Bronchial epithelial cell (primary cell): Measurements from ENCODE around the gene C5. TPM values are rescaled to one million over a fixed set of nuclear protein-coding genes. Genes with fewer than 3 reads are reported as not detected.

Source experiments
- DNase-seq: peaks from one replicate; pipeline ENCODE4 v3.0.0-alpha.2; 2010; ENCODE audit warnings: low read depth
- FAIRE-seq: peaks from 2 replicates; lab custom pipeline; 2011; peaks lifted over from hg19 to GRCh38; lab: Jason Lieb, UNC
- H3K27me3 ChIP-seq: 2 replicates; pipeline ENCODE4 v1.5.1; 2011; ENCODE audit warnings: low read length; ENCODE audit not compliant: control insufficient read depth, insufficient read depth
- H3K36me3 ChIP-seq: 2 replicates; pipeline ENCODE4 v1.5.1; 2011; ENCODE audit warnings: low read length; ENCODE audit not compliant: control insufficient read depth, insufficient read depth
- H3K4me3 ChIP-seq: 2 replicates; pipeline ENCODE4 v1.5.1; 2011; ENCODE audit warnings: mild to moderate bottlenecking, low read depth, low read length, control low read depth
- CTCF ChIP-seq: IDR thresholded peaks from 2 replicates; pipeline ENCODE4 v1.5.1; 2011; ENCODE audit warnings: mild to moderate bottlenecking, moderate library complexity, low read length, control low read depth, inconsistent platforms; ENCODE audit not compliant: insufficient read depth, severe bottlenecking
- total RNA-seq: library from RNA; depleted of rRNA; stranded (reverse); fragments of >200 nt; gene quantifications from 2 replicates; pipeline ENCODE4 v1.2.1, GENCODE V29; 2014

Gene C5
- total RNA-seq, 1 donor from 2014 or later = 1.3 TPM

DNA sequence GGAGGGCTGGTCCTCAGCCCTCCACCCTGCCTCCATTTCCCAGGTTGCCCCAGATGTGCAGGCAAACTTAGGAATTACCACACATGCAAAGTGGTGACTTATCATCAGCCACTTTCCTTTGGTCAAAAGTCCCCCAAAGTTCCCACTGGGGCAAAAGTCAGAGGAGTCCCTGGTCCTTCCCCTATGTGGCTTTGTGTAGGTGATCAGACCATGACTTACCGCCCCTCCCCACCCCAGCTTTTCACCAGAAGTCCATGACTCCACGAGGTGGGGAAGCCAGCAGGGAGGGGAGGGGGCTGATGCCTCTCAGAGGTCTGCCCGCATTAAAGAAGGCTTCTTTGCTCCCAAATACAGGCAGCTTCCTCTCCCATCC, 129.3 kb downstream of the C5 start:
- no peak for TF ChIP-seq CTCF
- no peak for DNase-seq
- Histone ChIP-seq H3K27me3 (no peaks in the 10 kb centered on the region), H3K36me3 (no peaks in the 10 kb centered on the region), H3K4me3 (no peak overlapping the region)
- no peak for FAIRE-seq

- DNase-seq = no peak
Observed at GRCh38 chr9:120919843-120920805, 130.0 kb downstream of the C5 start.

GRCh38 chr9:120918931-120919842, 130.9 kb downstream of the C5 start:
- no peaks in the 10 kb centered on the region for H3K36me3 ChIP-seq

More at GRCh38 chr9:120919843-120920805, 130.0 kb downstream of the C5 start:
- Histone ChIP-seq H3K36me3 (no peaks in the 10 kb centered on the region), H3K4me3 (no peak overlapping the region), H3K27me3 (no peaks in the 10 kb centered on the region)
- no peak for TF ChIP-seq CTCF
- FAIRE-seq = no peak

DNA sequence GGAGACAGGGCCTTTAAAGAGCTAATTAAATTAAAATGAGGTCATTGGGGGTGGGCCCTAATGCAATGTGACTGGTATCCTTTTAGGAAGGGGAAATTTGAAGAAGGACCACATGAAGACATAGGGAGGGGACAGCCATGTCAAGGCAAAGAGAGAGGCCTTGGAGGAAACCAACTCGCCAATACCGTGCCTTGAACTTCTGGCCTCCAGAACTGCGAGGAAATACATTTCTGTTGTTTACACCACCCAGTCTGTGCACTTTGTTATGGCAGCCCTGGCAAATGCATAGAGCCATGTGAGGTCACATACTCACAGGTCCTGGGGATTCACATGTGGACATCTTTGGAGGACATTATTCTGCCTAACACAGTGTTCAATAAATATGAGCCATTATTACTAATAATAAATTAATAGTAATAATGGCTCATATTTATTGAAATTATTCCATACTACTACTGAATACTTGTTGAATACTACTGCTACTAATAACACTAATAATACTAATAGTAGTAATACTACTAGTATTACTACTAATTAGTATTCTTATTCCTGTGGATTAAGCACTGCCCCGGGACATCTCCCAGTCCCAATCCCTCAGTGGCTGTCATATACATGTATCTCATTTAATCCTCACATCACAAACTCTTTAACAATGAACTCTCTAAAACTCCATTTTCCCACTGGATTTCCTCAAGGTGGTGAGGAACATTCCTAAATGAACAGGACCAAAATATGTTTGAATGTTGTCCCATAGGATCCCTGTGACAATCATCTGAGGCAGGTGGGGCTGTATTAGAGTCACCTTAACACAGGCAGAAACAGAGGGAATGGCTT, 131.9 kb downstream of the C5 start:
- DNase-seq = no peak

More at GRCh38 chr9:120918931-120919842, 130.9 kb downstream of the C5 start:
- no peak for TF ChIP-seq CTCF
- no peak overlapping the region for H3K4me3 ChIP-seq
- no peaks in the 10 kb centered on the region for H3K27me3 ChIP-seq
- DNase-seq (no peak), FAIRE-seq (no peak)

More for the DNA sequence above, 131.9 kb downstream of the C5 start:
- no peak for TF ChIP-seq CTCF
- no peak for FAIRE-seq
- Histone ChIP-seq H3K27me3 (no peaks in the 10 kb centered on the region), H3K4me3 (no peak overlapping the region), H3K36me3 (no peaks in the 10 kb centered on the region)
